Measurements from ENCODE around the gene RGPD3.
"Not testable (repeated sequence)": the region's sequence is repeated elsewhere in the genome, so short reads cannot be mapped to it uniquely, and the experiment has no call there.

Gene RGPD3

DNA sequence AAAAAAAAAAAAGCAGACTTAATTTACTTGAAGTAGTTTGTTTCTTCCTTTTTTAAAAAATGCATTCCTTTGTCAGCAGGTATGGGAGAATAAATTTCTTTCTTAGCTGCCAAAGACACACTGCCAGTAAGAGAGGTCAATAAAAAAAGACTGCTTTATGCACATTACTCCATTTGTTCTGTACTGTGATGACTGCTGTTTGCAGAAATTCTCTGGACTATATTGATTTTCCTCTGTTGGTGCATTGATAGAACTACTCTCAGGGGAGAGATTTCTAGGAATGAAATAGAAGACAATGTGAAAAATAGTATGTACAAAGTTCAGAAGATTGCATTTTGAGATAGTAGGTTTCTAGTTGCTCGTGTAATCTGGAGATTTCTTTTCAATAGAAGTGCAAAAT is 11.3 kb upstream of the RGPD3 start:
- not testable (repeated sequence) for DNase-seq

DNA sequence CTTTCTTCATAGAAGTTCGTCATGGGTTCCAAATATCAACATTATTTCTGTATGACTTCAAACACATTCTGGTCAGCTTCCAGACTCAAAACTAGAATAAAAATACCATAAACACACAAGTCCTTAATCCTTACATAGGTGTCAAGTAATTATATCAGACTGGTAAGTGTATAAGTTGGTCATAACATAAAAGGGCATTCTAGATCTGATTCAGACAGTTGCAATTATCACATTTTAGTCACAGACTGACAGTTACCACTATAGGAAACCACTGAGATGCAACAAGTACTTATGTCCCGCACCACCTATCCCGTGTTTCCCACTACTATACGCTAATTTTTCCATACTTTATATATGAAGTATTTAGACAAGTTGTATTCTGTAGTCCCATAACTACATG is 9.4 kb upstream of the RGPD3 start:
- not testable (repeated sequence) for DNase-seq

DNA sequence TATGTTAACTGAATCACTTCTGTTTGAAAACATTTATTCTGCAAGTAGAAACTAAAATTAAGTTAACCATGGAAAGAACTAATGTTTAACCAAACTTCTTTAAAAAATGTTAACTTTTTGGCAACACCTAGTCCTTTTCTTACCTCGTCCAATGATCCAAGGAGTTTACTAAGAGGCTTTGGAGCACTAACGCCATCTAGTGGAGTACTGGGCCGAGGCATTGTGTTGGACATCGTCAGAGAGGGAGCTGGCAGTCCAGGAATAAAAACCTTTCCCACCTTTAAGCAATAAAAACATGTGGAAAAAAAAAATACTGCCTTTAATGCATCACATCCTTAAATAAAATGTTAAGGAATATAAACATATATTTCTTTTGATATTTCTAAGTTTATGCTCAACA is 2.4 kb upstream of the RGPD3 start:
- DNase-seq = not testable (repeated sequence)

DNA sequence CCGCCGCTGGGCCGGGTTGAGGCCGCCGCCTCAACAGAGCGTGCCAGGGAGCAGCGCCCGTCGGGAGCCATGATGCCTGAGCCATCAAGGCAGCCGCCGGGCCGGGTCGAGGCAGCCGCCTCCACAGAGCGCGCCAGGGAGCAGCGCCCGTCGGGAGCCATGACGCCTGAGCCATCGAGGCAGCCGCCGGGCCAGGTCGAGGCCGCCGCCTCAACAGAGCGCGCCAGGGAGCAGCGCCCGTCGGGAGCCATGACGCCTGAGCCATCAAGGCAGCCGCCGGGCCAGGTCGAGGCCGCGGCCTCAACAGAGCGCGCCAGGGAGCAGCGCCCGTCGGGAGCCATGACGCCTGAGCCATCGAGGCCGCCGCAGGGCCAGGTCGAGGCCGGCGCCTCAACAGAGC is 697 bp downstream of the RGPD3 start:
- not testable (repeated sequence) for DNase-seq

DNA sequence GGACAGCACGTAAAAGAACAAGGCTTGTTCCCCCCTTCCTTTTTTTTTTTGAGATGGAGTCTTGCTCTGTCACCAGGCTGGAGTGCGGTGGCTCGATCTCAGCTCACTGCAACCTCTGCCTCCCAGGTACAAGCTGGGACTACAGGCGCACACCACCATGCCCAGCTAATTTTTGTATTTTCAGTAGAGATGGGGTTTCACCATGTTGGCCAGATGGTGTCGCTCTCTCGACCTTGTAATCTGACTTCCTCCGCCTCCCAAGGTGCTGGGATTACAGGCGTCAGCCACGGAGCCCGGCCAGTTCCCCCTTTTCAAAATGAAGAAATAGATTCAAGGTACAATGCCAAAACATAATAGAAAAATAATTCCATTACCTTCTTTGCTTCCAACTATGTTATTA is 6.3 kb downstream of the RGPD3 start:
- not testable (repeated sequence) for DNase-seq

DNA sequence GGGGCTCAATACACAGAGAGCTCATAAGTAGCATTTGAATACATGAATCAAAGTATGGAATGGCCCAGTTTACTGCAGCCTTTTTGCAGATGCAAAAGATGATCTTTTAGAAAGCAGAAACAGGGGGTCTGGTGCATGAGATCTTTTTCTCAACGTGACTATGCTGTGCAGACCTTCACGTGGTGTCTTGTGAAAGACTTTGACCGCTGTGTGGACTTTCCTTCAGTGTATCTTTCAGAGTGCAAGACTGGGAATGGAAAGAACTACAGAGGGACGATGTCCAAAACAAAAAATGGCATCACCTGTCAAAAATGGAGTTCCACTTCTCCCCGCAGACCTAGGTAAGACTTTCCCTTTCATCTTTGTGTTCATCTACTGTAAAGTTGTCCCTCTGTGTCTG is 77.5 kb downstream of the RGPD3 start:
- DNase-seq = not testable (repeated sequence)

DNA sequence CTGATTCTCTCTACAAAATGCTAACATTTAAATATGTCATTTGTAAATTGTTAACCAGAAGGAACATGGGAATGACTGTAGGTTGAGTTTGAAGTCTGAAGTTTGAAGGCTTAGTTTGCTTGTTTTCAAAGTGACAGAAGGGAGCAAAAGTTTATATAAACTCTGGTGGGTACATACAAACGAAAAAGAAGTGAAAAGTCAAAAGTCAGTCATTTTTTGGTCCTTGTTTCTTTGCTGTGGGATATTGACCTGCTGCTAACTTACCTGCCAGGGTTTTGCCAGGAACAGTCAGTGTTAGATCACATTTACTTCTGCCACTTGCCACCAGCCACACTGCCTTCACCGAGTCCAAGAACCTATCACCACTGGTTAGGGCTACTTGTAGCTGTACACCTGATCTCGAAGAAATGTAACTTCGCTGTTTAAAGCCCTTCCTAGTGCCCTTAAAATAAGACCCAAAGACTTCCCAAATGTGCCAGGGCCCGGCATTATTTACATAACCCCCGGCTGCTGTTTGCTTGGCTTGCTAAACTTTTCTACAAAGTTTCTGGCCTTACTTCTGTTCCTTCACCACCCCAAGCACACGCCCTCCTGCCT is 79.3 kb downstream of the RGPD3 start:
- DNase-seq = not testable (repeated sequence)

DNA sequence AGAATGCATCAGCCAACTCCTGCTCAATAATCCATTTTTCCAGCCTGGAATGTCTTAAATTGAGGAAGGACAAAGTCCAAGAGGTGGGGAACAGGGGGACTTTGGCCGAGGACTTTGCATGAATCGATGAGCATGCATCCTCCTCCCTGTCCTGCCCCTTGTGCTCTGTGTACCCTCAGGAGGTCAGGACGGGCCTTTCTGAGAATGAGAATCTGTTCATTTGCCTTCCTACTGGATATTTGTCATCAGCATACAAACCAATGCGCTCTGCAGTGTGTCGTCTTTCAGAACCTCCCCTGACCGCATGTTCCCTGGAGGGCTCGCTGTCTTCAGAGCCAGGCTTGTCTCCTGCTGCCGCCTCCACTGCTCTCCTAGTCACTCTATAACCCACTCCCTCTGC is 83.7 kb downstream of the RGPD3 start:
- DNase-seq = not testable (repeated sequence)

DNA sequence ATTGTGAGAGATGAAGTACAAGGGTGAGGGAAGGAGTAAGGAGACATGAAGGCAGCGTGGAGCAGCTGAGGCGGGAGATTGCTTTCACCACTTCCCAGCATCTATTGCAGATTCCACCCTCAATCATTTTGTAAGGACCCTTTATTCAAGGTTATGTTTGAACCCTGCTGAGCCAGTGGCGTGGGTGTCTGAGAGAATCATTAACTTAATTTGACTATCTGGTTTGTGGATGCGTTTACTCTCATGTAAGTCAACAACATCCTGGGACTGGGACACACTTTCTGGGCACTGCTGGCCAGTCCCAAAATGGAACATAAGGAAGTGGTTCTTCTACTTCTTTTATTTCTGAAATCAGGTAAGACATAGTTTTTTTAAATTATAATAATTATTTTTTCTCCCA is 86.3 kb downstream of the RGPD3 start:
- DNase-seq = not testable (repeated sequence)

DNA sequence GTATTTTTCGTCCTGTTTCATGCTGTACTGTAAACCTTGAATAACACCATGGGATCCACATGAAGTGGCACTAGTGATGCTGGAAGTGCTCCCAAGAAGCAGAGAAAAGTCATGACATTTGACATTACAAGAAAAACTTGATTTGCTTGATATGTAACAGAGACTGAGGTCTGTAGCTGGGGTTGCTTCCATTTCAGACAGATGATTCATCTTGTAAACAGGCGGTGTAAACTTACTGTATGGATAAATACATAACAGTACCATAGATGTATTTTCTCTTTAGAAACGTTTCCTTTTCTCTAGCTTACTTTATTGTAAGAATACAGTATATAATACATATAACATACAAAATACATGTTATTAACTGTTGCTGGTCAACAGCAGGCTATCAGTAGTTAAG is 88.6 kb downstream of the RGPD3 start:
- DNase-seq = not testable (repeated sequence)

DNA sequence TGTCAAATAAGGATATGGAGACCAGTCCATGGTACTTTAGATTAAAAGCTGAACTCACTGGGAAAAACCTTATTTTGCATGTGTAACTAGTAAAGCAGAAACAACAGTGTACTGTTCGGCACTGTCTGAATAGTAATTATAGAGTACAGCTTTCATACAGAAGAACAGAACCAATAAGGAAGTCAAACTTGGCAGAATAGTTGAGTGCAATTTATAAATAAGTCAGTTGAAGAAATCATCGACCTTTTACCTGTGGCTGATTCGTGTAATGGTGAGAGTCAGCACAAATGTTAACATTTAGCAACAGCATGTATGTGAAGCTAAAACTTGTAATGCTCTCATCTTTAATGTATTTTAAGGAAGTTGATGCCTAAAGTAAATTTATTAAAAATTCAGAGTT is 99.0 kb downstream of the RGPD3 start:
- not testable (repeated sequence) for DNase-seq

DNA sequence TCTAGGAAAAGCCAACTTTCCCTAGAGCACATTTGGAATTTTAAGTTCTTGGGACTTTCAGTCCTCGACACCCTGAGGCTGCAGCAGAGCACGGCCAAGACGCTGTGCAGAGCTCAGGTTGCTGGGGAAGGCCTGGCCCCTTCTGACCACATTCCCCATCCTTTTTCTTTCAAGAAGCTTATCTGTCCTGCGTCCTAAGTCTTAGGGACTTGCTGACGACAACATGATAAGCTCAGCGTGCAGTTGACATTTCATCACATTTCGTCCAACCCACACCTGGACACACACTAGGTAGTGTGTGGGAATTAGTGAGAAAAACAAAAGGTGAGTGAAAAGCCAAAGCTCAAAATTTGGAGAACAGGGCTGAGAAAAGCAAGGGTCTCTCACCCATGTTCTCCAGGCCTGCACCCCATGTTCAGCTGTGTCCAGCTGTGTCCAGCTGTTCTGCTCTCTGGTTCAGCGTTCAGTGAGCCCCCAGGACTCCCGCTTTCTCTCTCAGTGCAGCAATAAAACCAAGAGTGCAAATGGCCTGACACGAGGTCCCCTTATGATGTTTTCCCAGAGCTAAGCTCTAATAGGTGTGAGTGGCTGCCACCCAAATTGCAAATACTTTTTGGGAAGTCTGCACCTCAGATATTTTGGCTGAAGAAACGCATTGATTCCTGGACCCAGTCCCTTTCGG is 101.9 kb downstream of the RGPD3 start:
- DNase-seq = no peak

DNA sequence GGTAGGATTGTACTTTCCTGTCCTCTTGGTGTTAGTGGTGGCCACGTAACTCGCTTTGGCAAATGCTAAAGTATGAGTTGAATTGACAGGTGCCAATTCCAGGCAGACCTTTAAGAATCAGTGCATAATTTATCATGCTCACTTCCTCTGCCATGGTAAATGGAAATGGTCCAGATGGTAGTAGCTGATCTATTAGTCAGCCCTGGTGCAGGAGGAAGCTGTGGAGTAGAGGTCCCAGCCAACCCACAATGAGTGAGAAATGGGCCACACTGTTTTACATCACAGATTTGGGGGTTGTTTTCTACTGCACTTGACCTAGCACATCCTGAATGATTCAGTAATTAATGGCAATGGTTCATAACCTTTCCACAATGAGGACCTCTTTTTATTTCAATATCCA is 104.4 kb downstream of the RGPD3 start:
- no peak for DNase-seq

DNA sequence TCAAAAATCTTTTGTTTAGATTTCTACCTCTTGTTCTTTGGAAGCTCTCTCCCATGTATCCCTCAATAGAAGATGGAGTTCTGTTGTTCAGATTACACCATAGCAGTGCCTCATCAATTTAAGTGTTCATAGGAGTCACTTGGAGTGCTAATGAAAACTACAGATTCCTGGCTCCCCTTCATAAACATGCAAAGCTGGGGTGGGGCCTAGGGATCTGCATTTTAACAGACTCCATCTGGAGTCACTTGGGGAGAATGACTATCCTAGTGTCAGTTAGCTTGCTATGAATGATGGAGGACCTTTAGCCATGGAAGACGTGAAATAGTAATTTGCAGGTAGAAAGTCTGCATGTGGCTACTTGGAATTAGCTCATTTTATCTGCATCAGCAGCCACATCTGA is 105.4 kb downstream of the RGPD3 start:
- no peak for DNase-seq

DNA sequence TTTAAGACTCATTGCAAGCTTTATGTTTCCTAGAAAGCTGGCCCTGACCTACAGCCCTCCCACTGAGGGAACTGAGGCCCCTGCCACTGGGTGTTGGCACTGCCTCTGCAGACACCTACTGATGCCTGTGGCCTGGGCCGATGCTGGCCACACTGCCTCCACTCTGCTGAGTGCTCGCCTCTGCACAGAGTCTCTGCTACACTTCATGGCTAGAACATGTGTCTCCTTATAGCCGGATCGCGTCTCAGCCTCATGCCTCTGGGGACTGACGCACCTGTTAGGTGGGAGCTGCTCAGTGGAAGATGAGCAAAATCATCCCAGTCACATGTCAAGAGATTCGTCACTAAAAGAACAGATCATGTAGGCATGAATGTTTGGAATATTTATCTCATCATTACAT is 108.7 kb downstream of the RGPD3 start:
- no peak for DNase-seq

DNA sequence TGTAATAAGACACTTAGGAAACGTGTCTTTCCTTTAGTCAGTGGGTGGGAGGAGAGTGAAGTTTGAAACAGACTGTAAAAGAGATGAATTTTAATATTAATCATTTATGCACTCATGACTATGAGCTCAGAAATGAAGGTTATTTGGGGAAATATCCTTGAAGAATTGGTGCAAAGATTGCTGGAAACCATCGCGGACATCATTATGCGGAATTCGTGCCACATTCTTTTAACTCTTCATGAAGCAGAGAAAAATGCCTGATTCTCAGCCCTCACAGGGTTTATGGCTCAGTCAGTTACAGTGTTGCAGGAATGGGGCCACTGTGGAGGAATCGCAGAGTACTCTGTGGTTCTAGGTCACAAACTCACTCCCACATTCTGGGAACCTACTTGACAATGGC is 109.7 kb downstream of the RGPD3 start:
- no peak for DNase-seq

DNA sequence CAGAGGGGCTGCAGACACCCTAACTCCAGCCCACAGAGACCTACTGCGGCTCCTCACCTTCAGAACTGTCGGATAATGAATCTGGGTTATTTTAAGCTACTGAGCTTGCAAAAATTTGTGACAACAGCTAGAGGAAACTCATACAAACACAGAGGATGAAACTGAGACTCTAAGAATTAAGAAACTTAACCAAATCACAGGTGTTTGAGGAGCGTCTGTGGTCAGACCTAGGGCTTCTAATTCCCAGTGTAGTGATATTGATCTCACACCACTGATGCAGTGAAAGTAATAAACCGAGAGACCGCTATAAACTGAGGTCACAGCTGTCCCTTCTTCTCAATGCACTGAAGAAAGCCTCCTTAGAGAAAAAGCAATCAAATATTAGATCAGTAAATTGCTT is 110.1 kb downstream of the RGPD3 start:
- no peak for DNase-seq

DNA sequence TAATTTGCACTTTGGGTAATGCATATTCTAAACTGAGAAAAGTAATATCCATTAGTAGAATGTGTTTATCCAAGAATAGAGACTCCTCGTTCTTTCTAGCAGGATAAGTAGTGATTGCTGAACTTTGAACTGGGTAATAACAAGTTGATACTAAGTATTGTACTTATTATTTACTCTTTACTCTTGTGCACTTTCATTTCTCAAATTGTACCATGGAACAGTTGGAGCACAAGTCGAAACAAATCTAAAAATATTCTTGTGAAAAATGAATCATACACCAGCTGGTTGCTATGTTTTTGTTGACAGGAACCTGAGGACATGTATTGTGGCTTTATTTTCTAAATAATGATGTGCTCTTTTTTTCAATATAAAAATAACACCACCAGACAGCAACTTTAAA is 111.9 kb downstream of the RGPD3 start:
- DNase-seq = no peak

DNA sequence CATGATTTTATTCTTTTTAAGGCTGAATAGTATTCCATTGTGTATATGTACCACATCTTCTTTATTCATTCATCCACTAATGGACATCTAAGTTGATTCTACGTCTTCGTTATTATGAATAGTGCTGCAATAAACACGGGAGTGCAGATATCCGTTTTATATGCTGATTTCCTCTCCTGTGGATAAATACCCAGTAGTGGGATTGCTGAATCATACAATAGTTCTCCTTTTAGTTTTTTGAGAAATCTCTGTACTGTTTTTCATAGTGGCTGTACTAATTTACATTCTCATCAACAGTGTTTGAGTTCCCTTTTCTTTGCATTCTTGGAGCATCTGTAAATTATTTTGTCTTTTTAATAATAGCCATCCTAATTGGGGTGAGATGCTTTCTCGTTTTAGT is 114.5 kb downstream of the RGPD3 start:
- DNase-seq = no peak

DNA sequence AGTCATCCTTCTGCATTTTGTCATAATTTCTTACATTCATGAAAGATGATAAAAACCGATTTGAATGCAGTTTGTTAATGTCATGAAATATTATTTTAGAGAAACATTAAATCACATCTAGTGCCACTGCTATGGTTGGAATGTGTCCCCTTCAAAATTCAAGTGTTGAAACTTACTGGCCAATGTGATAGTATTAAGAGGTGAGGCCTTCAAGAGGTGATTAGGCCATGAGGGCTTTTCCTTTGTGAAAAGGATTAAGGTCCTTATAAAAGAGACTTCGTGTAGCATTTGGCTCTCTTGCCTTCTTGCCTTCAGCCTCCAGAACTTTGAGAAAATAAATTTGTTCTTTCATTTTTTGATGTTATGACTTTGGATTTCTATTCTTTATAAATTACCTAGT is 117.2 kb downstream of the RGPD3 start:
- DNase-seq = no peak

DNA sequence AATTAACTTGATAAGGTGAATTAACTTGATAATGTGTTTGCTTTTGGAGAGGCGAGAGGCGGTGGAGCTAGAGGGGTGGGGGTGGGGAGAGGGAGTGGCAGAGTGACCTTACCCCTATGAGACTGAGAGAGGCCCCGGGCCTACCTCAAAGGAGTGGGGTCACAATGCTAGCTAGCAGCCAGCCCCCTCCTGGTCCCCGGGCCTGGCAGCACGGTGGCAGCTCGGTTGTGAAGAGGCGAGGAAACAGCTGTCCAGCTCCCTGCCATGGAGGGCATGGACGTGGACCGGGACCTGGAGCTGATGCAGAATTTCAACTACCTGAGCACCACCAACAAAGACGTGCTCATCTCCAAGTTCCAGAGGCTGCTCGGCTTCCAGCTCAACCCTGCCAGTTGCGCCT is 123.9 kb downstream of the RGPD3 start:
- DNase-seq = no peak

DNA sequence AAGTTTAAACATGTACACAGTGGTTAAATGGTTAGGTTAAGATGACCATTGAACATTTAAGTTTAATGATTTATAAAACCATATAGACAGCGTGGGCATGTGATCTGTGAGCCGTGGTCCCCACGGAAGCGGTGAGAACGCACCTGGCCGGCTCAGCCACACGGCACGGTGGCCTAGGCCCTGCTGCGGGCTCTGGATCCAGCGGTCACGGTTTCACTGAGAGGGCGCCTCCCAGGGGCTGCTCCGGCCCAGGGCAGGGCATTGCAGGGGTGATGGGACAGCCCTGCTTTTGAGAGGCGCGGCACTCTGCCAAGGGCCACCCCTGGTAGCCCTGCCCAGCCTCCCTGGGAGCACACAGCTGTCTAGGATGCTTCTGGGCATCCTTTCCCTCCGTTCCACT is 124.9 kb downstream of the RGPD3 start:
- DNase-seq = no peak

DNA sequence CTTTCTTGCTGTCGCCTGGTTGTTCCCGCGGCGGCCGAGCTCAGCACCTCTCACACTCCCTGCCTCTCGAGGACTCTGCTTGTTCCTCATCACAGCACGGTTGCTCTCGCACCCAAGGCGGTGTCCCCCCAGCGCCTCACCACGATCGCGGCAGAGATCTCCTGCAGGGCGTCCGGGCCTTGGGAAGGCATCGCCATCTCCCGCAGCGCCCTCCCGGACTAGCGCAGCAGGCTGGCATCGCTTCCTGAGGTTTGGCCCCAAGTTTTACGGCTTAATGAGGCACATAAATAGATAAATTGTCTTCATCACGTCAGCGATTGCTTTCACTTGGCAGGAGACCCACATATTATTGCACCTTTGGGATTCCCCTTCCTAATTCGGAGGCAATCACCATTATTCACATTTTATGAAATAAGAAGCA is 125.4 kb downstream of the RGPD3 start:
- no peak for DNase-seq

DNA sequence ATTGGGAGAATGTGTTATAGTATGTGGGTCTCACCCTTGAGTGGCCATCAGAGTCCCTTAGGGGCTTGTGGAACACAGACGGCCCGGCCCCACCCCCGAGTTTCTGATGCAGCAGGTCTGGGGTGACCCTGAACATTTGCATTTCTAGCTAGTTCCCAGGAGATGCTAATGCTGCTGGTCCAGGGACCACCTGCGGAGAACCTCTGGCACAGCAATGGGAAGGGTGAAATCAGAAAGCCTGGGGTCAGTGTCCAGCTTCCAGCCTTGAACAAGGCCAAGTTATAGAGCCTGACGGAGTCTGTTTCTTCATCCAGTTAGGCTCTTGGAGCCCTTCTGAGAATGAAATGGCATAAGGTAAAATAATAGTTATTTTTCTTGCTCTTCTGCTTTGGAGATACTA is 126.5 kb downstream of the RGPD3 start:
- no peak for DNase-seq

Measured in DMS79 treated with DMSO at 0.1 percent for 48 hours (cell line).